Midbrain (tissue), 1 donor: ENCODE results near the gene KHK.

Source experiments
- DNase-seq: peaks from one replicate; lab custom pipeline; 2025; lab: John Stamatoyannopoulos, UW

The KHK gene

DNA sequence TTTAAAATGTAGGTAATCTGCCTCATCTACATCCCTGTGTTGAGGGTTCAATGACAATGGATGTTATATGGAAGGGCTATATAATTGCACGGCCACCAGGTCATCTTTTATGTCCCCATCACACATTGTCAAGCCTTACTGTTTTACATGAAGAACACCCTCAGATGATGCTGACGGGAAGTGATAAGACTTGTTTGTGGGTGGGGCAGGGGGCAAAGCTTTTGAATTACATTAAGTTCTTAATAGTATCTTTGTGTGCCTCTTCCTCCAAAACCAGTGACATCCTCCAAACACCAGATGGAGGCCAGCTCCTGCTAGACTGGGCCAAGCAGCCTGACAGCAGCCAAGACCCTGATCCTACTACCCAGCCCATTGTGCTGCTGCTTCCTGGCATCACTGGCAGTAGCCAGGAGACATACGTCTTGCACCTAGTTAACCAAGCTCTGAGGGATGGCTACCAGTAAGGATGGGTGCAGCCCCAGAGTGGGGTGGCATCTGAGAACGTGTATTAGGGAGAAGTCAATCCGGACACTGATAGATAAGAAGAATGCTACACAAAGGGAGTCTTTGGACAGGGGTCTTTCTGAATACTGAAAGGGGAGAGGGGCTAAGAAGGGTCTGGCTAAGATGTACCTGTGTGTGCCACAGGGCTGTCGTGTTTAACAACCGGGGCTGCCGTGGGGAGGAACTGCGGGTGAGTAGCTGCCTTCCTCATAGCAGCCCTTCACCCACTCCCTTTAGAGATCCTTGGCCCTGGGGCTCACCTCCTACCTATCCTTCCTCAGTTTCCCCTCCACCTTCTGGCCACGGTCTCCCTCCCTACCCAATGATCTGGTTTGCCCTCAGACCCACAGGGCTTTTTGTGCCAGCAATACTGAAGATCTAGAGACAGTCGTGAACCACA lies 42.3 kb downstream of the KHK start:
- DNase-seq, result no peak

DNA sequence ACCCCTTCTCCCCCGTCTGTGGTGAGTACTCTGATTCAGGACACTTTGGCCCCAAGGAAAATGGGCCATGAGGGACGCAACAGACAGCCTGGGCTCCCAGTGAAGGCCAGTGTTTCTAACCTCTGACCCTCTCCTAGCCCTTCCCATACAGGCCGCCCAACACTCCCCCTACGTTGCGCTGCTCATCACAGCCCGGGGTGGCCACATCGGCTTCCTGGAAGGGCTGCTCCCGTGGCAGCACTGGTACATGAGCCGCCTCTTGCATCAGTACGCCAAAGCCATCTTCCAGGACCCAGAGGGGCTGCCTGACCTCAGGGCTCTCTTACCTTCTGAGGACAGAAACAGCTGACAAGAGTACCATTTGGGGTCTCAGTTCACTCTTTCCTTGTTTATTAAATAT lies 43.8 kb downstream of the KHK start:
- no peak for DNase-seq

DNA sequence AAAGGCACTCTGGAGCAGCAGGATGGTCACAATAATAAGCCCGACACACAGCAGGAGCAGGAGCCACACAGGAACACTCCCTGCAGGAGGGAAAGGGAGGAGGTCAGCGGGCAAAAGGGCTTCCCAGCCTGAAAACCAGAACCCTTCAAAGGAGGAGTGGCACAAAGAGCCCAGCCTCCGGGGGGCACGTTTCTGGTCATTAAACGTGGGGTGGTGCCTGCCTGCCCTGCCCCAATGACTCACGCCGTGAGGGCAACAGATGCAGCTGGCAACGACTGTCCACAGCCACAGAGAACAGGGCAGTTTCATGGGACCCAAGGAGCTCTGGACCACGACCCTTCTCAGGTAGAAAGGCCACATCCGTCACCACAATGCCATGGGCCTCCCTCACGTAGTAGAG lies 44.9 kb downstream of the KHK start:
- no peak for DNase-seq

DNA sequence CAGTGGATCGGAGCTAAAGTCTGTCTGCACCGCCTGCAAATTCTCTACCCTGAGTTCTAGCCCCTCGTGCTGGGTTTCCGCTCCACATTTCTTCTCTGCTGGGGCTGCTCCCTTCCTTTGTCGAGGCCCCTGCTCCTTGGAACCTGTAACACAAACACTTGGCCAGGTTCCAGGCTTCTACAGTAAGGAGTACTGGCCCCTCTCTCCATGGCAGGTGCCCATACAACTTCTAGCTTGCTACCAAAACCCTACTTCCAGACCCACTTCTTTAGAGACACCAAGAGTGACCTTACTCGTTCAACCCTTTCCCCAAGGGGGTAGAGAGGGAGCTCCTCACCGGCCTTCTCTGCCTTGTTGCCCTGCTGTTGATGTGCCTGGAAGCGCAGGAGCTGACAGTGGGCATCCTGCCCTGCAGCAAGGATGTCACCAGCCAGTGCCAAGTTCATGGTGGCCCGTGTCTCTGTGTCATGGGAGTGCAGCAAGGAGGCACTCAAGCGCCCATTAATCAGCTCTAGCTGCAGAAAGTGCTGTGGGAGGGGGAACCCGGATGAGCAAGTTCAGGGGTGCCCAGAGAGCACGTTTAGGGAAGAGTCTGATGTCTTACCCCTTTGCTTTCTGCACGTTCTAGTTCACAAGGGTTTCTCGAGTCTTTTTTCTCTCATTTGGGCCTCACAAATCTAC lies 46.8 kb downstream of the KHK start:
- no peak for DNase-seq

DNA sequence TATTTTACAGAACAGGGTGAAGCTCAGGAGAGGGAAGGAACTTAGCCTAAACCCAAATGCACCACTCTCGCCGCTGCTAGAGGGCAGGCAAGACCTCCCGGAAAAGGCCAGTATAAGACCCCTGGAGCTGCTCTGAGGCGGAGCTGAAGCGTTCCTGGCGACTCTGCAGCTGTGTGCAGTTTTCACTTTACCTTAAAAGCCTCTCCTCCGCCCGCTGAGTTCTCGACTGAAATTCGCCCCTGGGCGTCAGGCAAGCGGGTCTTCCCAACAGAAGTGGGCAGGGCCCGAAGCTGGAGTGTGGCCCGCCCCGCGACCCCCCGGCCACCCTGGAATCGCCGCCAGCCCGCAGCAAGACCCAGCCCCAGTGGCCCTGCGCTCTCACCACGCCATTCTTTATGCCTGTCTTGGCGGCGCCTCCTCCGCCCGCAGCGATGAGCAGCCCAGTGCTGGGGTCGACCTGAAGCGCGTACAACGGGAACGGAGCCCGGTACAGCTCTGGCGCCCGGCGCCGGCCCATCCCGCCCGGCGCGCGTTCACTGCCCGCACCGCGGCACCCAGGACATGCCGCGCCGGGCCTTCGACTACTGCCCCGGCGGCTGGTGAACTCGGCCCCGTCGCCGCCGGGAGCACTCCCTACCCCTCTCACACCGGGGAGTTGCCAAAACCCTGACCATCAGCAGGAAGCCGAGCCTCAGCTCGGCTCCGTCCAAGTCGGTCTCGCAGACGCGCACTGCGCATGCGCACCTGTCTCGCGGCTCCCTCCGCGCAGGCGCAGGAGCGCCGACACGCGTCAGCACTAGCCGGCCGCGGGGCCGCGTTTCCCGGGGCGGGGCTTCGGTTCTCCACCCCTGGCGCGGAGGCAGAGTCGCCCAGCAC lies 47.6 kb downstream of the KHK start, which contains the start of gene PREB:
Gene PREB, minus strand, starts transcription at position 732 of the 876 bp plus-strand sequence. Its CDS starts 215 bp downstream, at position 517.
- peak; percentile 97 for DNase-seq

DNA sequence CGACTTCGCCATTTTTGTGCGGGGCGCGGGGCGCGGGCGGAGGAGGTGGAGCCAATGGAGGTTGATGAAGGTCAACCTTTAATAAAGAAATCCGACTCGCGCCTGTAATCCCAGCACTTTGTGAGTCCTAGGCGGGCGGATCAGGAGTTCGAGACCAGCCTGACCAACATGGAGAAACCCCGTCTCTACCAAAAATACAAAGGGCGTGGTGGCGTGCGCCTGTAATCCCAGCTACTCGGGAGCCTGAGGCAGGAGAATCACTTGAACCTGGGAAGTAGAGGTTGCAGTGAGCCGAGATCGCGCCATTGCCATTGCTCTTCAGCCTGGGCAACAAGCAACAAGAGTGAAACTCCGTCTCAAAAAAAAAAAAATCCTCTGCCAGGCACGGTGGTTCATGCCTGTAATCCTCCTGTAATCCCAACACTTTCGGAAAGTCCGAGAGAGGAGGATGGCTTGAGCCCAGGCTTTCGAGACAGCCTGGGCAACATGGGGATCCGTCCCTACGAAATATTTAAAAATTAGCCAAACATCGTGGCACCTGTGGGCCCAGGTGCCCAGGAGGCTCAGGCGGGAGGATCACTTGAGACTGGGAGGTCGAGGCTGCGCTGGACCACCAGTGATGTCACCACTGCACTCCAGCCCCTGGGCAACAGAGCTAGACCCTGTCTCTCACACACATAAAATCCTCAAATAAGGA lies 48.4 kb downstream of the KHK start:
- DNase-seq, result no peak

DNA sequence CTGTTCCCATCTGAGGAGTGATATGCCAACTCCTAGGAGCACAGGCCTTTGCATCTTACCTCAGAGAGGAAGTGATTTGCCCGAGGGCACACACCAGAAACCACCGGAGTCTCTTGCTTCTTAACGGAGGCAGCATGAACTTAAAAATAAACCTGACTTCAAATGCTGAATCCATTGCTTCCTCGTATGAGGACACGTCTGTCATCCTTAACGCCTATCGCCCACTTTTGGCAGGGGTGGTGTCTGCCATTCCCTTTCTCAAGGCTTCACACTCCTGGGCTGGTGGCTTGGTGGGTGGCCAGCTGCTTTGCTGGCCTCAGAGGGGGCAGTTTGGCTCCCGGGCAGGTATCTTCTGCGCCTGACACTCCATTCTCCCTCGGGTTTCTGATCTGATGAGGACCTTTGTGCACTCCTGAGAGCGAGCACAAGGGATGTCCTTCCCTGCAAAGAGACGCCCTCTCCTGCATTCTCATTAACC lies 48.9 kb downstream of the KHK start:
- DNase-seq, result no peak

DNA sequence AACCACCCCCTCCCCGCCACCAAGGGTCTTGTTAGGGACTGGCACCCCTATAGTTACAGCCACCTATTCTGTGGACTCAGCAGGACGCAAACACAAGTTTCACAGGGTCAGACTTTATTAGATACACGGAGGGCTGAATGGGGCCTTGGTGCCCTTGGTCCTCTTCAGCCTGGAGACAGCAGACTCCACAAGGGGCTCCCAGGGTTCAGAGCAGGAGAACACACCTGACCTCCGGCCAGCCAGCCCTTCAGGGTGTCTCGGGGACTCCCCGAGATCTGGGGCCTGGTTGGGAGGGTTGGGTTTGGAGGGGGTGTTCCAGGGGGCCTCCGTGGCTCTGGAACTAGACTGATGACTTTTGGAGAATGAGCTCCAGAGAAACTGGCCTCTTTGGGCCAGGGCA lies 50.2 kb downstream of the KHK start:
- no peak for DNase-seq

- DNase-seq, result no peak
These were observed 50.9 kb downstream of the KHK start for GRCh38 chr2:27137322-27137935.

GRCh38 chr2:27138111-27138510 lies 51.5 kb downstream of the KHK start:
- no peak for DNase-seq

- no peak for DNase-seq
These were observed 52.7 kb downstream of the KHK start, which contains the start of gene PRR30 for GRCh38 chr2:27139310-27139709. TSS of gene PRR30 (minus strand) at chr2:27139410. CDS start at chr2:27138329, 1,081 bp downstream.

- no peak for DNase-seq
These were observed 56.7 kb downstream of the KHK start for GRCh38 chr2:27143285-27143684.

DNA sequence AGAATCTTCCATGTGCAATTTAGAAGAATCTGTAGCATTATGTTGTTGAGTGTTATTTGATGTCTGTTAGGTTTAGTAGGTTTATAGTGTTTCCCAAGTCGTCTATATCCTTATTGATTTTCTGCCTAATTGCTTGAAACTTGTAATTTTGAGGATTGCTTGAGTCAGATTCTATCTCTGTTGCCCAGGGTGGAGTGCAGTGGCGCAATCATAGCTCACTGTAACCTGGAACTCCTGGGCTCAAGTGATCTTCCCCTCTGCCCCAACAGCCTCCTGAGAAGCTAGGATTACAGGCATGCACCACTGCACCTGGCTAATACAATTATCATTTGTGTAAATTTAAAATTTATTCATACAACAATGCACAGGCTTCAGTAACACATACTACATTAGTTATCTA lies 59.1 kb downstream of the KHK start:
- DNase-seq, result no peak

GRCh38 chr2:27147935-27148334 lies 61.4 kb downstream of the KHK start:
- DNase-seq, result no peak

GRCh38 chr2:27148801-27149439 lies 62.3 kb downstream of the KHK start, which contains the start of gene TCF23:
TSS of gene TCF23 (plus strand) at chr2:27149004. CDS start at chr2:27149134, 130 bp downstream.
- DNase-seq, result no peak

DNA sequence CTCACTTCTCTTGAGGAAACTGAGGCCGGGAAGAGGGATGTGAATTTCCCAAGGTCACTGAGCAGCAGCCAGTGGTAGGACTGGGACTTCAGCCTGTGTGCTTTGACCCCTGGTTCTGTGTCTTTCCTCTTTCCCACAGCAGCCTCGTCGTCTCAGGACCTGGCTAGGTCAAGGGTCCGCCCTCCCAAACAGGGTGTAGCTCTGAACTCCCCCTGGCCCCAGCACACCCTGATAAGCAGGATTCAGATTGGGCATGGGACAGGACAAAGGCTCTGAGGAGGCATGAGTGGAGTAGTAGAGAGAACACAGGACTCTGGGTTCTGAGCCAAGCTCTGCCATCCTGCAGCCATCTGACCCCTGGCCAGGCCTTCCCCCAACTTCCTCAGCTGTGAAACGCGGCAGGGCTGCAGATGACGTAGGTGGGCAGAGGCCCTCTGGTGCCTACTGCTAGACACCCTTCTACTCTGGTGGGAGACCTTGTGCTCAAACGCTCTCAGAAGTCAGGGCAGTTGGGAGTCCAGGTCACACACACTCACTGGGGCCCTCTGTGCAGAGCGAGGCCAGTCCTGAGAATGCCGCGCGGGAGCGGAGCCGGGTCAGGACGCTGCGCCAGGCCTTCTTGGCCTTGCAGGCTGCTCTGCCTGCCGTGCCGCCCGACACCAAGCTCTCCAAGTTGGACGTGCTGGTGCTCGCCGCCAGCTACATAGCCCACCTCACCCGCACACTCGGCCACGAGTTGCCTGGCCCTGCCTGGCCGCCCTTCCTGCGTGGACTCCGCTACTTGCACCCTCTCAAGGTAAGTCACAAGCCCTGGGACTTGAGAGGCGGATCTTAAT lies 63.2 kb downstream of the KHK start:
- no peak for DNase-seq
